Osteoblast (primary cell): ENCODE data around the gene GNAI1. TPM values are rescaled to one million over a fixed set of nuclear protein-coding genes. Genes with fewer than 3 reads are reported as not detected.

Source experiments
- DNase-seq: peaks from one replicate; pipeline ENCODE4 v3.0.0; 2011; ENCODE audit warnings: low spot score, mixed read lengths; ENCODE audit not compliant: insufficient read length; ENCODE audit errors: missing footprints
- H2AFZ ChIP-seq: 2 replicates; pipeline ENCODE4 v1.6.0; 2011; ENCODE audit warnings: mild to moderate bottlenecking, low read length
- H3K27ac ChIP-seq: 2 replicates; pipeline ENCODE4 v1.5.1; 2011; ENCODE audit warnings: mild to moderate bottlenecking, low read depth, low read length, moderate library complexity
- H3K27me3 ChIP-seq: 2 replicates; pipeline ENCODE4 v1.6.0; 2012; ENCODE audit warnings: mild to moderate bottlenecking, control low read depth, inconsistent platforms, low read length, moderate library complexity; ENCODE audit not compliant: insufficient read depth
- H3K36me3 ChIP-seq: 2 replicates; pipeline ENCODE4 v1.5.1; 2011; ENCODE audit warnings: mild to moderate bottlenecking, low read length, control low read depth, moderate library complexity; ENCODE audit not compliant: insufficient read depth
- H3K4me1 ChIP-seq: 2 replicates; pipeline ENCODE4 v1.5.1; 2011; ENCODE audit warnings: mild to moderate bottlenecking, low read length, control low read depth, moderate library complexity; ENCODE audit not compliant: insufficient read depth
- H3K4me2 ChIP-seq: 2 replicates; pipeline ENCODE4 v1.6.0; 2011; ENCODE audit warnings: mild to moderate bottlenecking, low read length; ENCODE audit not compliant: insufficient read depth
- H3K4me3 ChIP-seq: fragments of 200-600 bp; sonication (generic); 3 replicates; pipeline ENCODE4 v1.5.1; 2012; ENCODE audit warnings: mild to moderate bottlenecking, low read length, inconsistent platforms; ENCODE audit not compliant: insufficient read depth
- H3K79me2 ChIP-seq: 2 replicates; pipeline ENCODE4 v1.6.0; 2012; ENCODE audit warnings: mild to moderate bottlenecking, low read length, control low read depth, inconsistent platforms; ENCODE audit not compliant: insufficient read depth
- H3K9me3 ChIP-seq: 2 replicates; pipeline ENCODE4 v1.5.1; 2011; ENCODE audit warnings: low read depth, low read length, control low read depth
- H4K20me1 ChIP-seq: 2 replicates; pipeline ENCODE4 v1.6.0; 2012; ENCODE audit warnings: mild to moderate bottlenecking, low read length, control low read depth; ENCODE audit not compliant: insufficient read depth
- total RNA-seq: library from RNA; depleted of rRNA; stranded (reverse); fragments of >200 nt; gene quantifications from 2 replicates; pipeline ENCODE4 v1.2.3, GENCODE V29; 2012
- TF ChIP-seq, protein P1 (sequence below): IDR thresholded peaks from 2 replicates; pipeline ENCODE4 v1.5.1; 2011; ENCODE audit warnings: mild to moderate bottlenecking, low read depth, low read length, moderate library complexity; ENCODE audit errors: extremely low read depth

GNAI1 gene
- total RNA-seq, 1 donor: 36.2 TPM

DNA sequence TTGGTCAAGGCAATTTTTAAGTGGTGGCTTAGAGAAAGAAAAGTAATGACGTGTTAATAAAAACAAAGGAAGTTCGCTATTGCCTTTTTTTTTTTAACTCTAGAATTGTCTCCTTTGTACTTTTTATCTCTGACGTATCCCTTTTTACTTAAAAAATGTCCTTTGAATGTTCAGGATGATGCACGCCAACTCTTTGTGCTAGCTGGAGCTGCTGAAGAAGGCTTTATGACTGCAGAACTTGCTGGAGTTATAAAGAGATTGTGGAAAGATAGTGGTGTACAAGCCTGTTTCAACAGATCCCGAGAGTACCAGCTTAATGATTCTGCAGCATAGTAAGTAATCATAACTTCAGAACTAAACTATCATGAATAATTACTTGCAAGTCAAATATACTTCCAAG, 64.4 kb downstream of the GNAI1 start:
- Histone ChIP-seq H3K4me1 (no peaks in the 10 kb centered on the region), H3K79me2 (no peaks in the 10 kb centered on the region), H3K27me3 (no peaks in the 10 kb centered on the region), H3K27ac (no peak overlapping the region), H3K9me3 (no peaks in the 10 kb centered on the region), H3K4me2 (no peak overlapping the region), H3K4me3 (no peak overlapping the region), H4K20me1 (no peaks in the 10 kb centered on the region), H3K36me3 (peaks cover 3% of the 10 kb centered on the region), H2AFZ (no peak overlapping the region)
- DNase-seq: no peak
- TF ChIP-seq, protein P1, sequence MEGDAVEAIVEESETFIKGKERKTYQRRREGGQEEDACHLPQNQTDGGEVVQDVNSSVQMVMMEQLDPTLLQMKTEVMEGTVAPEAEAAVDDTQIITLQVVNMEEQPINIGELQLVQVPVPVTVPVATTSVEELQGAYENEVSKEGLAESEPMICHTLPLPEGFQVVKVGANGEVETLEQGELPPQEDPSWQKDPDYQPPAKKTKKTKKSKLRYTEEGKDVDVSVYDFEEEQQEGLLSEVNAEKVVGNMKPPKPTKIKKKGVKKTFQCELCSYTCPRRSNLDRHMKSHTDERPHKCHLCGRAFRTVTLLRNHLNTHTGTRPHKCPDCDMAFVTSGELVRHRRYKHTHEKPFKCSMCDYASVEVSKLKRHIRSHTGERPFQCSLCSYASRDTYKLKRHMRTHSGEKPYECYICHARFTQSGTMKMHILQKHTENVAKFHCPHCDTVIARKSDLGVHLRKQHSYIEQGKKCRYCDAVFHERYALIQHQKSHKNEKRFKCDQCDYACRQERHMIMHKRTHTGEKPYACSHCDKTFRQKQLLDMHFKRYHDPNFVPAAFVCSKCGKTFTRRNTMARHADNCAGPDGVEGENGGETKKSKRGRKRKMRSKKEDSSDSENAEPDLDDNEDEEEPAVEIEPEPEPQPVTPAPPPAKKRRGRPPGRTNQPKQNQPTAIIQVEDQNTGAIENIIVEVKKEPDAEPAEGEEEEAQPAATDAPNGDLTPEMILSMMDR: no peak

DNA sequence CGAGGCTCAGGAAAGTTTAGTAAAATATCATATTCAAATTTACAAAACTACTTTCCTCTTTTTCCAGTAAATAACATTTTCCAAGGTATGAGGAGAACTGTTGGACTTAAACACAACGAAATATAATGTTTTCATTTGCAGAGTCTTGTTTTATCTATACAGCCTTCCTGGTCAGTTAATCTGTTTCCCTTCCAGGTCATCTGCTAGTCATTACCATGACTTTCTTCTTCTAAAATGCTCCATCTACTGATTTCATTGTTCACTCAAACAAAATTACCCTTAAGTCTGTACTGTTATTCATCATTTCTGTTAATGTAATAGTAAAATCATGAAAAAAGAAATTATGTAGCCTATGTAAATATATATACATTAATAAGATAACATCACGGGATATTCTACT, 69.8 kb downstream of the GNAI1 start:
- TF ChIP-seq, protein P1: no peak
- Histone ChIP-seq H3K4me3 (no peak overlapping the region), H3K79me2 (no peaks in the 10 kb centered on the region), H3K36me3 (peaks cover 7% of the 10 kb centered on the region), H3K27me3 (no peaks in the 10 kb centered on the region), H3K9me3 (no peaks in the 10 kb centered on the region), H3K4me2 (no peak overlapping the region), H3K4me1 (peaks cover 8% of the 10 kb centered on the region), H4K20me1 (no peaks in the 10 kb centered on the region), H2AFZ (no peak overlapping the region), H3K27ac (no peak overlapping the region)
- DNase-seq: no peak

DNA sequence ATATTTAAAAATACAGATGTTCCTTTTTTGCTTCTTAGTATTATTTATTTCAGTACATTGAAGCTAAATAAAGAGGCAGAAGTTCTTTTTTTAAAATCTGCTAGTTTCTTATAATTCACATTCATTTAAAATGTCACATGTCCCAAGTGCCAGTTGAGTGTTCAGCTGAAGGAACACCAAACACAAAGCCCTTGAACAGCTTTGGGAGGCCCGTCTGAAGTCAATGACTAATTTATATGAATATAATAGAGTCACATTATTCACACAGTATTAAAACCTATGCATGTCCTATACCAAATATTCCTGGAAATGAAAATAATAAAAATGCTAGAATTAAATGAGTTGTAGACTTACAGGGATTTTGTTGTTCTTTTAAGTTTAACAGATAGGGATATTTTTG, 70.3 kb downstream of the GNAI1 start:
- H3K4me2 ChIP-seq: no peak overlapping the region
- no peak for DNase-seq
- peaks cover 8% of the 10 kb centered on the region for H3K4me1 ChIP-seq
- peaks cover 7% of the 10 kb centered on the region for H3K36me3 ChIP-seq
- no peaks in the 10 kb centered on the region for H3K27me3 ChIP-seq
- TF ChIP-seq, protein P1: no peak
- H3K4me3 ChIP-seq: no peak overlapping the region
- no peak overlapping the region for H3K27ac ChIP-seq
- no peaks in the 10 kb centered on the region for H3K9me3 ChIP-seq
- no peaks in the 10 kb centered on the region for H4K20me1 ChIP-seq
- no peaks in the 10 kb centered on the region for H3K79me2 ChIP-seq
- H2AFZ ChIP-seq: no peak overlapping the region

DNA sequence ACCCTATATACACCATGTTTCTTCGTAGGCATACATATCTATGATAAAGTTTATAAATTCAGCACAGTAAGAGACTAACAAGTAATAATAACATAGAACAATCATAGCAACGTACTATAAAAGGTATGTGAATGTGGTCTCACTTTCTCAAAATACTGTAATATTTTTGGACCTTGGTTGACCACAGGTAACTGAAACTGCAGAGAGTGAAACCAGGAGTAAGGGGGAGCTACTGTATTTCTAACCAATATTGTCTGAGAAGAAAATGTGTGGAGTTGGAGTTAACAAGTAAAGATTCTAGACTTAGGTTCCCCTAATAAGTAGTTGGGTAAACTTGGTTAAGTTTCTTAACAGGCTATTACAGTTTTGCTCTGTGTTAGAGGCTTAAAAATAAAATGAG, 72.1 kb downstream of the GNAI1 start:
- Histone ChIP-seq H3K4me1 (peaks cover 8% of the 10 kb centered on the region), H3K4me2 (no peak overlapping the region), H2AFZ (no peak overlapping the region), H3K9me3 (no peaks in the 10 kb centered on the region), H3K27ac (peak overlapping the region; percentile 47), H3K4me3 (no peak overlapping the region), H4K20me1 (no peaks in the 10 kb centered on the region), H3K27me3 (no peaks in the 10 kb centered on the region), H3K36me3 (peaks cover 12% of the 10 kb centered on the region), H3K79me2 (no peaks in the 10 kb centered on the region)
- TF ChIP-seq, protein P1: no peak
- no peak for DNase-seq
